Measurements from ENCODE around the gene GNB1L. TPM values are rescaled to one million over a fixed set of nuclear protein-coding genes. Genes with fewer than 3 reads are reported as not detected.

The GNB1L gene
- total RNA-seq, 4 donors from 2014 or later = 4.6 to 8.7 (median 6.8) TPM

- Histone ChIP-seq H3K36me3 (no peaks in the 10 kb centered on the region), H3K27me3 (peaks cover 0 to 95% (median 59%) of the 10 kb centered on the region in 4 donors), H3K27ac (replicated peaks in 1 of 4) (no peak overlapping the region), H3K9me3 (no peaks in the 10 kb centered on the region), H3K4me3 (peak overlapping the region; percentile 33 to 47 (median 36)), H3K4me1 (peaks cover 0 to 46% (median 43%) of the 10 kb centered on the region in 4 donors)
- 13% methylated on average over 19 of the region's 117 CpGs for WGBS
- DNase-seq (ENCODE audit: extremely low spot score) = no peak
- intact Hi-C loops (cut with DNase I) = loop anchor here (10.0 kb wide), 1 partner anchor 84 kb away; no protein-coding TSS in a partner anchor
- TF ChIP-seq POLR2AphosphoS5 (IDR thresholded peaks at IDR 0.05) = no peak
- TF ChIP-seq, protein P1, sequence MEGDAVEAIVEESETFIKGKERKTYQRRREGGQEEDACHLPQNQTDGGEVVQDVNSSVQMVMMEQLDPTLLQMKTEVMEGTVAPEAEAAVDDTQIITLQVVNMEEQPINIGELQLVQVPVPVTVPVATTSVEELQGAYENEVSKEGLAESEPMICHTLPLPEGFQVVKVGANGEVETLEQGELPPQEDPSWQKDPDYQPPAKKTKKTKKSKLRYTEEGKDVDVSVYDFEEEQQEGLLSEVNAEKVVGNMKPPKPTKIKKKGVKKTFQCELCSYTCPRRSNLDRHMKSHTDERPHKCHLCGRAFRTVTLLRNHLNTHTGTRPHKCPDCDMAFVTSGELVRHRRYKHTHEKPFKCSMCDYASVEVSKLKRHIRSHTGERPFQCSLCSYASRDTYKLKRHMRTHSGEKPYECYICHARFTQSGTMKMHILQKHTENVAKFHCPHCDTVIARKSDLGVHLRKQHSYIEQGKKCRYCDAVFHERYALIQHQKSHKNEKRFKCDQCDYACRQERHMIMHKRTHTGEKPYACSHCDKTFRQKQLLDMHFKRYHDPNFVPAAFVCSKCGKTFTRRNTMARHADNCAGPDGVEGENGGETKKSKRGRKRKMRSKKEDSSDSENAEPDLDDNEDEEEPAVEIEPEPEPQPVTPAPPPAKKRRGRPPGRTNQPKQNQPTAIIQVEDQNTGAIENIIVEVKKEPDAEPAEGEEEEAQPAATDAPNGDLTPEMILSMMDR (IDR thresholded peaks at IDR 0.05) = no peak
Measured at GRCh38 chr22:19760951-19761724, 93.5 kb downstream of the GNB1L start.

DNA sequence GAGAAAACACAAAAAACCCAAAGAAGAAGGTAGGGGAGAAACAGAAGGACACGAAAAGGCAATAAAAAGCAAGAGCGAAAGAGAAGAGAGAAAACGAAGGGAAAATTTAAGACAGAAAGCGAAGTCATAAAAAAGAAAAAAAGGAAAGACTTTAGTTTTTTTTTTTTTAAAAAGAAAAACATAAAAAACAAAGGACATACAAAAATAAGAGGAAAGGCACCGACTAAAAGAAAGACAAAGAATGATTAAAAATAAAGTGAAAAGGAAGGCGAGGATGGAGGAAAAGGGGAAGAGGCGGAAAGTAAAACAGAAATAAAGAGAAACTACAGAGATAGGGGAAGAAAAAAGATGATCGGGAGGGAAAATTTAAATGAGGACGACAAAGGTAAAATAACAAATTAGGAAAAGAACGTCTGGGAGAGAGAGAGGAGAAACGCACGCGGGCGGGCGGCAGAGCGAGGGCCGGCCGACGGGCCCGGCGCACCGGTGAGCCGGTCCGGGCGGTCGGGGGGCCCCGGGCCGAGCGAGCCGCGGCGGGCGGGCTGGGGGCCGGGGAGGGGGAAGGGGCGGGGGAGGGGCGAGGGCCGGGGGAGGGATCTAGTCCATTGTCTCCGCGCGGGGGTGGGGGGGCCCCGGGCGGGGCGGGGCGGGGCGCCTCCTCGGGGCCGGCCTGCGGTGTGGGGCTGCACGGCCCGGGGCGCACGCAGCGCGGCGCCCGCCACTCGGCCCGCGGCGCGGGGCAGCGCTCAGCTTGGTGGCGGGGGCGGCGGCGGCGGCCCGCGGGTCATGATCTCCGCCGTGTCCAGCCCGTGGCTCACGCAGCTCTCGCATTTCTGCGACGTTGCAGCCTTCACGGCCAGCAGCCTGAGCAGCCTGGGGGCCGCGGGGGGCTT, 94.4 kb downstream of the GNB1L start, which contains the start of gene TBX1:
TSS of gene TBX1 (plus strand) at position 721 of the 893 bp plus-strand sequence. CDS start at position 787, 66 bp downstream.
- H3K27me3 ChIP-seq = peaks cover 4 to 95% (median 63%) of the 10 kb centered on the region in 4 donors

GRCh38 chr22:19759427-19760057, 95.1 kb downstream of the GNB1L start:
- Histone ChIP-seq H3K4me1 (peaks cover 6 to 54% (median 50%) of the 10 kb centered on the region in 4 donors), H3K4me3 (peak overlapping the region; percentile 4 to 22 (median 9)), H3K27me3 (peaks cover 6 to 95% (median 63%) of the 10 kb centered on the region in 4 donors), H3K9me3 (no peaks in the 10 kb centered on the region), H3K27ac (replicated peaks in 1 of 4) (no peak overlapping the region), H3K36me3 (no peaks in the 10 kb centered on the region)
- intact Hi-C loops (cut with DNase I) = loop anchor here (10.0 kb wide), 1 partner anchor 85 kb away; no protein-coding TSS in a partner anchor
- no peak for DNase-seq (ENCODE audit: extremely low spot score)
- no peak for TF ChIP-seq POLR2A (IDR thresholded peaks at IDR 0.05; ENCODE audit: low read depth)
- no peak for TF ChIP-seq POLR2AphosphoS5 (IDR thresholded peaks at IDR 0.05)
- no peak for TF ChIP-seq EP300 (IDR thresholded peaks at IDR 0.05)
- TF ChIP-seq, protein P1 (IDR thresholded peaks at IDR 0.05) = no peak
- 14% methylated on average over 9 of the region's 43 CpGs for WGBS

More for the DNA sequence above, 94.4 kb downstream of the GNB1L start, which contains the start of gene TBX1:
- Histone ChIP-seq H3K9me3 (no peaks in the 10 kb centered on the region), H3K27ac (replicated peaks in 1 of 4) (no peak within 1 kb of the TSS), H3K4me3 (peak within 1 kb of the TSS; percentile 33 to 47 (median 36)), H3K4me1 (peaks cover 3 to 47% (median 45%) of the 10 kb centered on the region in 4 donors), H3K36me3 (no peaks in the 10 kb centered on the region)
- DNase-seq (ENCODE audit: extremely low spot score) = no peak
- intact Hi-C loops (cut with DNase I) = loop anchor here (10.0 kb wide), 1 partner anchor 84 kb away; no protein-coding TSS in a partner anchor
- no peak for TF ChIP-seq POLR2A (IDR thresholded peaks at IDR 0.05; ENCODE audit: low read depth)
- no peak for TF ChIP-seq EP300 (IDR thresholded peaks at IDR 0.05)
- TF ChIP-seq, protein P1 (IDR thresholded peaks at IDR 0.05) = no peak
- TF ChIP-seq POLR2AphosphoS5 (IDR thresholded peaks at IDR 0.05) = no peak
- 6% methylated on average over 28 of the region's 79 CpGs for WGBS

DNA sequence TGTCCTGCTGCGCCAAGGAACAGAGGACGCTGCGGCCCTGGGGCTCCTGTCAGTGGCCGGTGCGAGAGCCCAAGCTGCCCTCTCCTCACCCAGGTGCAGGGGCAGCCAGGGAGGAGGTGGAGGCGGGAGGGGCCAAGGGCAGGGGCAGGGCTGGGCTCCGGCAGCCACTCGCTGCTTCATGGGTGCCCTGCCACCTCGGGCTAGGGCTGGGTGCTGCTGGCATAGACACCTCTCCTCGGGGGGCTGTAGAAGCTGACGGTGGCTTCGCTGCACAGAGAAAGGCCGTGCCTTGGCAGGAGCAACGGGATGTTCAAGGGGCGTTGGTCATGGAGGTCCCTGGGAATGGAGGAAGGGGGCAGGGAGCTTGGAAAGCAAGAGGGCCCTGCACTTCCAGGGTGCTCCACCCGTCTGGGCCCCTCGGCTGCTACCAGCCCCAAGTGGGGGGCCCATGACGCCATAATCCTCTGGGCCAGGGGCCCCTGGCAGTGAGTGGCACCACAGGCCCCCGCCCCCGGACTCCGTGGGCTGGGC, 95.7 kb downstream of the GNB1L start:
- TF ChIP-seq, protein P1 (IDR thresholded peaks at IDR 0.05) = no peak
- TF ChIP-seq EP300 (IDR thresholded peaks at IDR 0.05) (no peak), POLR2AphosphoS5 (IDR thresholded peaks at IDR 0.05) (no peak), POLR2A (IDR thresholded peaks at IDR 0.05; ENCODE audit: low read depth) (no peak)
- Histone ChIP-seq H3K4me1 (peaks cover 6 to 54% (median 50%) of the 10 kb centered on the region in 4 donors), H3K27me3 (peaks cover 6 to 95% (median 62%) of the 10 kb centered on the region in 4 donors), H3K27ac (replicated peaks in 1 of 4) (no peak overlapping the region), H3K36me3 (no peaks in the 10 kb centered on the region), H3K4me3 (peak overlapping the region in 2 of 4 donors; percentile 4 to 22), H3K9me3 (no peaks in the 10 kb centered on the region)
- intact Hi-C loops (cut with DNase I) = no loop called here
- WGBS = no CpG with 5 or more reads among the region's 21 CpGs
- no peak for DNase-seq (ENCODE audit: extremely low spot score)

All from esophagus muscularis mucosa (tissue), 4 donors.